Common myeloid progenitor, CD34-positive (primary cell): ENCODE results near the gene ZNF529.

Experiments
- CTCF ChIA-PET: fragments of 350-600 bp; sonication (Branson Sonifier 250); formaldehyde crosslinking; loops from one replicate; lab custom pipeline; 2021; ENCODE audit warnings: antibody characterized with exemption; lab: Charles Lee
- POLR2A ChIA-PET: fragments of 350-600 bp; sonication (Branson Sonifier 250); formaldehyde crosslinking; loops from one replicate; lab custom pipeline; 2021; ENCODE audit warnings: antibody characterized with exemption; lab: Charles Lee
- DNase-seq, 3 donors: peaks; one replicate each; pipeline versions ENCODE4 v3.0.0 to v3.0.0-alpha.2; 2013
- H3K27ac ChIP-seq, 2 experiments: 1 replicate in 1 of 2; 2 replicates in 1 of 2; pipeline ENCODE4 v1.7.0; 2013; ENCODE audit warnings: inconsistent platforms in 2 of 2, low read length in 2 of 2, mild to moderate bottlenecking in 2 of 2, low read depth in 1 of 2, moderate library complexity in 1 of 2; ENCODE audit not compliant: severe bottlenecking in 2 of 2, insufficient read depth in 1 of 2, poor library complexity in 1 of 2
- H3K27me3 ChIP-seq, 5 experiments: replicated peaks in 2 of 5; 1 replicate in 3 of 5; 2 replicates in 2 of 5; pipeline versions ENCODE4 v1.6.1 to v1.7.0; 2013; ENCODE audit warnings: low read length in 4 of 5, mild to moderate bottlenecking in 2 of 5, moderate library complexity in 2 of 5, inconsistent platforms in 1 of 5; ENCODE audit not compliant: insufficient read depth in 5 of 5, control insufficient read depth in 4 of 5
- H3K36me3 ChIP-seq, 4 experiments: 1 replicate in 2 of 4; 2 replicates in 2 of 4; pipeline versions ENCODE4 v1.6.1 to v1.7.0; 2013; ENCODE audit warnings: low read length in 3 of 4, control low read depth in 1 of 4, mild to moderate bottlenecking in 1 of 4; ENCODE audit not compliant: control insufficient read depth in 4 of 4, insufficient read depth in 4 of 4
- H3K4me1 ChIP-seq, 4 experiments: 1 replicate in 3 of 4; 2 replicates in 1 of 4; pipeline versions ENCODE4 v1.6.1 to v1.7.1; 2013; ENCODE audit warnings: low read length in 3 of 4, mild to moderate bottlenecking in 3 of 4, control low read depth in 1 of 4, inconsistent platforms in 1 of 4, moderate library complexity in 1 of 4; ENCODE audit not compliant: control insufficient read depth in 4 of 4, insufficient read depth in 4 of 4; ENCODE audit errors: control extremely low read depth in 1 of 4
- H3K4me3 ChIP-seq, 7 experiments: 1 replicate in 4 of 7; 2 replicates in 3 of 7; pipeline versions ENCODE4 v1.5.1 to v1.7.0; 2013; ENCODE audit warnings: mild to moderate bottlenecking in 7 of 7, low read length in 6 of 7, moderate library complexity in 6 of 7, inconsistent platforms in 2 of 7, low read depth in 2 of 7, control low read depth in 1 of 7; ENCODE audit not compliant: insufficient read depth in 4 of 7, control insufficient read depth in 1 of 7; ENCODE audit errors: extremely low read depth in 1 of 7
- H3K9me3 ChIP-seq, 5 experiments: 1 replicate in 4 of 5; 2 replicates in 1 of 5; pipeline versions ENCODE4 v1.6.1 to v1.7.1; 2013; ENCODE audit warnings: low read length in 4 of 5, mild to moderate bottlenecking in 2 of 5, inconsistent platforms in 1 of 5, low read depth in 1 of 5, moderate library complexity in 1 of 5; ENCODE audit not compliant: control insufficient read depth in 4 of 5, insufficient read depth in 2 of 5; ENCODE audit errors: control extremely low read depth in 1 of 5
- WGBS: methylation state at CpG from one replicate; pipeline ENCODE4 v1.1.5; 2013; ENCODE audit not compliant: insufficient coverage; 5-methylcytosine and 5-hydroxymethylcytosine counted together

Gene ZNF529

DNA sequence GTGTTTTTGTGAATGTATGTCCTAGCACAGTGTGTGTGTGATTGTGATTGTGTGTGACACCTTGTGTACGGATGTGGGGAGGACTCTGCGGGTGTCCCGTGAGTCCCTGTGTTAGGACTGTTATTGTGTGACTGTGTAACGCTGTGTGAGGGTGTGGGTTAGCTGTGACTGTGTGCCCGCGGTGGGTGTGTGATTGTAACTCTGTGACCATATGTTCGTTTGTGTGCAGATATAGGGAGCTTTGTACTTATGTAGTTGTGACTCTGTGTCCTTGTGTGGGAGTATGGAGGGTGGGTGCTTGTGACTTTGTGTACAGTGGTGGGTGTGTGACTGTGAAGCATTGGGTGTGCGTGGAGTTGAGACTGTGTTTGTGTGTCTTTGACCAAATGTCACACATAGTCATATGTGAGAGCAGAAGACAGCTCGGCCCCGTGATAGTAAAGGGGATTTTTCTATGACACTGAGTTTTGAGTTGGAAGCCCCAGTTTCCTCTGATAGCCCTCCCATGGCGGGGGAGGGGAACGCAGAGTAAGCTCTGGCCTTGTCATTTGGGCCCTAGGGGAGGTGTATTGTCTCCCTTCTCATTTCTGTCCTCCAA is 44.1 kb downstream of the ZNF529 start:
- CTCF ChIA-PET = interaction anchor here (0.8 kb wide), 1 partner anchor 320 kb away, joined by 3 read pairs; no protein-coding TSS in a partner anchor
- peak overlapping the region; percentile 82 to 92 for H3K27ac ChIP-seq
- peak; percentile 26 to 84 (median 68) for DNase-seq
- H3K27me3 ChIP-seq = no peaks in the 10 kb centered on the region
- 40% methylated on average over 3 of the region's 12 CpGs for WGBS
- H3K9me3 ChIP-seq = peaks cover 5 to 41% (median 23%) of the 10 kb centered on the region in 5 experiments
- H3K36me3 ChIP-seq = peaks cover 9 to 23% (median 14%) of the 10 kb centered on the region in 4 experiments
- POLR2A ChIA-PET = interaction anchor here (0.6 to 1.6 kb wide), 2 partner anchors 44 to 127 kb away, joined by 3 to 10 read pairs; partner anchors contain the start of gene ZNF529
- peaks cover 7 to 19% (median 12%) of the 10 kb centered on the region in 4 experiments for H3K4me1 ChIP-seq
- peak overlapping the region; percentile 48 to 99 (median 93) for H3K4me3 ChIP-seq

DNA sequence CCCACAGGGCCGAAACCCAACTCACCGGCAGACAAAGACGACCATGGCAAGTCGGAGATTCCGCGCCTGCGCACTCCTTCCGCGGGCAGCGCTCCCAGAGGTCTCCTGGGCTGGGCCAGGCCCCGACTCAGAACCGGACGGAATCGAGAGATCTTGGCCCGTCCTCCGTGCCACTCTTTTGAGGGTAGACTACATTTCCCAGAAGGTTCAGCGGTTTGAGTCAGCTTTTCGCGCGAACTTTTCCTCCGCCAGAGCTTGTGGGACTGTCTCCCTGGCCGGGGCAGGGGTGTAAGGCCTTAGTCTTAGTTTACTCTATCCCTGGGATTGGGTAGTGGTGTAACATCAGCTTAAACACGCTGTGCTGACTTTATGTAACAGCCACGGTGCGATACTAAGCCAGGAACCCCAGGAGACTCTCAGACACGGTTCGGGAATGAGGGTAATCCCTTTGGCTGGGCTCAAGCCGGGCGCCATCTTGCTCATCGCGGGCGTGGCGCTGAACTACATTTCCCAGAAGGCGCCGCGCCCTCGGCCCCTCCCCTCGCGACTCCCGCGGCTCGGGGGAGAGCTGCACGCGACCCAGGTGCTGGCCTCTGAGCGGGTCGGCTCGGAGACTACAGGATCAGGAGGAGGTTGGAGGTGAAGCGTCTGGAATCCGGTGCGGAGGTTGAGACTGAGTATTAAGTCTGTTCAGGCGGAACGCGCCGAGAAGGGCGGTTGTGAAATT is 44.7 kb downstream of the ZNF529 start, which contains the start of gene ZNF260:
Gene ZNF260 (minus strand): TSS at position 78 of the 727 bp plus-strand sequence. CDS start 13,033 bp downstream, outside the sequence.
- POLR2A ChIA-PET = interaction anchor here (1.6 kb wide), 1 partner anchor 45 kb away, joined by 10 read pairs; the partner anchor contains the start of gene ZNF529
- peaks cover 5 to 38% (median 22%) of the 10 kb centered on the region in 5 experiments for H3K9me3 ChIP-seq
- peak within 1 kb of the TSS; percentile 48 to 99 (median 93) for H3K4me3 ChIP-seq
- WGBS = 0% methylated on average over 38 of the region's 55 CpGs
- peaks cover 7 to 19% (median 12%) of the 10 kb centered on the region in 4 experiments for H3K4me1 ChIP-seq
- DNase-seq = peak; percentile 98 to 99 (median 99)
- CTCF ChIA-PET = interaction anchor here (0.8 to 1.0 kb wide), 2 partner anchors 13 to 321 kb away, joined by 3 read pairs; no protein-coding TSS in a partner anchor
- peaks cover 9 to 25% (median 14%) of the 10 kb centered on the region in 4 experiments for H3K36me3 ChIP-seq
- no peaks in the 10 kb centered on the region for H3K27me3 ChIP-seq
- H3K27ac ChIP-seq = peak within 1 kb of the TSS; percentile 82 to 92

GRCh38 chr19:36527873-36528193 is 45.3 kb downstream of the ZNF529 start:
- ChIA-PET POLR2A (interaction anchor here (1.6 kb wide), 1 partner anchor 46 kb away, joined by 10 read pairs; the partner anchor contains the start of gene ZNF529), CTCF (interaction anchor here (1.0 kb wide), 1 partner anchor 14 kb away, joined by 3 read pairs; no protein-coding TSS in a partner anchor)
- Histone ChIP-seq H3K4me1 (peaks cover 7 to 19% (median 12%) of the 10 kb centered on the region in 4 experiments), H3K4me3 (peak overlapping the region; percentile 48 to 99 (median 93)), H3K27me3 (no peaks in the 10 kb centered on the region), H3K27ac (peak overlapping the region; percentile 82 to 92), H3K9me3 (peaks cover 6 to 39% (median 21%) of the 10 kb centered on the region in 5 experiments), H3K36me3 (peaks cover 13 to 26% (median 19%) of the 10 kb centered on the region in 4 experiments)
- WGBS = 0% methylated on average over 7 of the region's 13 CpGs
- no peak for DNase-seq

- ChIA-PET POLR2A (no interaction called here), CTCF (no interaction called here)
- H3K27ac ChIP-seq = peak overlapping the region; percentile 82 to 92
- H3K27me3 ChIP-seq = no peaks in the 10 kb centered on the region
- WGBS = 29% methylated on average over 4 of the region's 5 CpGs
- peak in 1 of 3 donors; percentile 17 for DNase-seq
- peak overlapping the region in 6 of 7 experiments; percentile 63 to 99 (median 94) for H3K4me3 ChIP-seq
- H3K9me3 ChIP-seq = peaks cover 9 to 39% (median 26%) of the 10 kb centered on the region in 5 experiments
- H3K36me3 ChIP-seq = peaks cover 16 to 27% (median 22%) of the 10 kb centered on the region in 4 experiments
- H3K4me1 ChIP-seq = peaks cover 7 to 19% (median 12%) of the 10 kb centered on the region in 4 experiments
Observed at GRCh38 chr19:36527341-36527740, 45.8 kb downstream of the ZNF529 start.

GRCh38 chr19:36526581-36526980 is 46.5 kb downstream of the ZNF529 start:
- Histone ChIP-seq H3K9me3 (peaks cover 9 to 45% (median 22%) of the 10 kb centered on the region in 5 experiments), H3K4me1 (peaks cover 7 to 19% (median 12%) of the 10 kb centered on the region in 4 experiments), H3K4me3 (peak overlapping the region in 4 of 7 experiments; percentile 31 to 99 (median 69)), H3K36me3 (peaks cover 16 to 35% (median 22%) of the 10 kb centered on the region in 4 experiments), H3K27me3 (no peaks in the 10 kb centered on the region), H3K27ac (no peak overlapping the region)
- no CpG with 5 or more reads among the region's 5 CpGs for WGBS
- ChIA-PET POLR2A (no interaction called here), CTCF (no interaction called here)
- no peak for DNase-seq

DNA sequence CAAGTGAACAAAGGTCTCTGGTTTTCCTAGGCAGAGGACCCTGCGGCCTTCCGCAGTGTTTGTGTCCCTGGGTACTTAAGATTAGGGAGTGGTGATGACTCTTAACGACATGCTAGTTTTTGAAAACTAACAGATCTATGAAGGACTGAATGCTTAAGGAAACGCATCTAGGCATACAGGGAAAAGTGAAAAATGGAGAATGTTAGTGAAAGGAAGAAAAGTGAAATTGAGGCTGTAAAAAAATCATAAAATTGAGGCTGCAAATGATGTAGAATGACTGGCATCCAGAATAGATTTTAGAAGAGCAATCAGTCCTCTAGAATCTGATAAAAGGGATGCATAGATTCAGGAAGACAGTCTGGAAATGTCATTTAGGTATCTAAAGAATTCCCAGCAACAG is 48.5 kb downstream of the ZNF529 start:
- 100% methylated on average over 1 of the region's 4 CpGs for WGBS
- peak overlapping the region in 2 of 7 experiments; percentile 15 to 19 for H3K4me3 ChIP-seq
- ChIA-PET POLR2A (no interaction called here), CTCF (no interaction called here)
- peaks cover 17 to 50% (median 28%) of the 10 kb centered on the region in 4 experiments for H3K36me3 ChIP-seq
- peaks cover 7 to 19% (median 12%) of the 10 kb centered on the region in 4 experiments for H3K4me1 ChIP-seq
- DNase-seq = no peak
- peaks cover 6 to 49% (median 32%) of the 10 kb centered on the region in 5 experiments for H3K9me3 ChIP-seq
- H3K27ac ChIP-seq = no peak overlapping the region
- no peaks in the 10 kb centered on the region for H3K27me3 ChIP-seq
